Left renal cortex interstitium (tissue), 4 donors: ENCODE results near the gene KAT5. TPM values are rescaled to one million over a fixed set of nuclear protein-coding genes. Genes with fewer than 3 reads are reported as not detected.
"Not testable (repeated sequence)": the region's sequence is repeated elsewhere in the genome, so short reads cannot be mapped to it uniquely, and the experiment has no call there.

ENCODE experiments used
- DNase-seq, 4 donors: peaks; one replicate each; pipeline ENCODE4 v3.0.0-alpha.2; 2013; ENCODE audit warnings: low read depth in 4 of 4, low spot score in 2 of 4, missing footprints in 1 of 4
- polyA plus RNA-seq, 4 donors: library from polyadenylated mRNA; unstranded; fragments of 120-200 nt; gene quantifications; one replicate each; pipeline ENCODE4 v1.2.1, GENCODE V29; 2013; ENCODE audit not compliant: insufficient read length in 4 of 4

The KAT5 gene
- polyA plus RNA-seq, 4 donors = 68.5 to 80.9 (median 80.1) TPM

DNA sequence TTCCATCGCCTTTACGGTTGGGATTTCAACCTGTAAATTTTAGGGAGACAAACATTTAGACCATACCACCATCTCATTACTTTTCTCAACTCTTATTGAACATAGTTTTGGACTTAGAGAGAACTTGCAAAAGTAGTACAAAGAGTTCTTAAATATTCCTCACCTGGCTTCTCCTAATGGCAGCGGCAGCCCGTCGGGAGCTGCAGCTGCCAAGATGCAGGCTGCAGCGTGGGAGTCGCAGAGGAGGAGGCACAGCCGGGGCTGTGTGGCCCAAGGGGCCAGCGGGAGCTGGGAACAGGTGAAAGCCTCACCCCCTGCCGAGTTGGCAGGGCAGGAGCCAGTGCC, 31.6 kb downstream of the KAT5 start:
- no peak for DNase-seq

DNA sequence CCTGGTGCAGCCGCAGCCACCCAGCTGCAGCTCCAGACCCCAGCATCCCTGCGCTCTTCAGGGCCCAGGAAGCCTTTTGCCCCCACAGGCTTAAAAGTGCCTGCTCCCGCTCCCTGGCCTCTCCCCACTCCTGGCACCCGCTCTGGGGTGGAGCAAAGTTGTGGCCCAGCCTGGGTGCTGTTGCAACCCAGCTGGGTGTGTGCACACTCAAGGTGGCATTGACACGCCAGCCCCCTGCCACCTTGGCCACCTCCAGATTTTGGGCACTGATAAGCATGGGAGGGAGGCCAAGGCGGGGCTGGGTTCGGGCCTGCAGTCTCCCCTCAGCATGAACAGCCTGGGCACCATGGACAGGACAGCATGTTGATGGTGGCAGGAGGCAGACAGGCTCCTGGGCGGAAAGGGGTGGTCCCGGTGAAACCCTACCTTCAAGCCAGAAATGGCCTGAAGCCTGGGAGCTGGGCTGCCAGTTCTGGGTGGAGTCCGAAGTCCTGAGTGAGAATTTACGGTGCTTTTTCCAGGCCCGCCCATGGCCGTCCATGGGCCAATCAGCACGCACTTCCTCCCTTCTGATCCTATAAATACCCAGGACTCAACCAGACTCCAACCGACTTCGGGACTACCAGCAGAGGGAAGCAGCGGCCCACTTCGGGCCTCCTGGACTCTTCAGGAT, 32.1 kb downstream of the KAT5 start:
- peak in 1 of 4 donors; percentile 4 for DNase-seq

DNA sequence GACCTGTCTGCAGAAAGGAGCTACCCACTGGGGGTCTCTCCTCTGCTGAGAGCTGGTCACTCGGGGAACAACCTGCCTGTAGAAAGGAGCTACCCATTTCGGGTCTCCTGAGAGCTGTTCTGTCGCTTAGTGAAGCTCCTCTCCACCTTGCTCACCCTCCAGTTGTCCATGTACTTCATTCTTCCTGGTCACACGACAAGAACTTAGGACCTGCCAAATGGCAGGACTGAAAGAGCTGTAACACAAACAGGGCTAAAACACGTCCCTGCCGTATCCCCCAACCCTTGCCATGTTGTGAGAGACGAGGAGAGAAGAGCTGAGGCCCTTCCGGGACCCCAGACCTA, 32.6 kb downstream of the KAT5 start:
- no peak for DNase-seq

DNA sequence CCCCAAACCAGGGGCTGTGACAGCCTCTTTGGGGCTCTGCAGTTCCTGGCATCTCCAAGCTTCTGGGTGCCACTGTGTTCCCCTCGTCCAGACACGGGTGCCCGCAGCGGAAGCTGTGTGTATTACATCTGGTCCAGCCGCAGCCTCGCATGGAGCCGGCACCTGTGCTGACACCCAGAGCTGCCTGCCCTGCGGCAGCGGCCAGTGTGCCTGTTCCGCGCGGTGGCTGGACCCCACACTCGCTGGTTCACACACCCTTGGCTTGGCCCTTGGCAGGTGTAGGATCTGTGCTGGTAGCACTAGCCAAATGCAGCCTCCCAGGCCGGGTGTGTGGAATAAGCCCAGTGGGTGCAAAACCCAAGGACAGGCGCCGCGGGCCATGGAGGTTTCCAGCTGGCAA, 33.0 kb downstream of the KAT5 start:
- DNase-seq = no peak

DNA sequence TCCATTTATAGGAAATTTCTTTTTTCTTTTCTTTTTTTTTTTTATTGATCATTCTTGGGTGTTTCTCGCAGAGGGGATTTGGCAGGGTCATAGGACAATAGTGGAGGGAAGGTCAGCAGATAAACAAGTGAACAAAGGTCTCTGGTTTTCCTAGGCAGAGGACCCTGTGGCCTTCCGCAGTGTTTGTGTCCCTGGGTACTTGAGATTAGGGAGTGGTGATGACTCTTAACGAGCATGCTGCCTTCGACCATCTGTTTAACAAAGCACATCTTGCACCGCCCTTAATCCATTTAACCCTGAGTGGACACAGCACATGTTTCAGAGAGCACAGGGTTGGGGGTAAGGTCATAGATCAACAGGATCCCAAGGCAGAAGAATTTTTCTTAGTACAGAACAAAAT, 50.1 kb downstream of the KAT5 start:
- DNase-seq = not testable (repeated sequence)

DNA sequence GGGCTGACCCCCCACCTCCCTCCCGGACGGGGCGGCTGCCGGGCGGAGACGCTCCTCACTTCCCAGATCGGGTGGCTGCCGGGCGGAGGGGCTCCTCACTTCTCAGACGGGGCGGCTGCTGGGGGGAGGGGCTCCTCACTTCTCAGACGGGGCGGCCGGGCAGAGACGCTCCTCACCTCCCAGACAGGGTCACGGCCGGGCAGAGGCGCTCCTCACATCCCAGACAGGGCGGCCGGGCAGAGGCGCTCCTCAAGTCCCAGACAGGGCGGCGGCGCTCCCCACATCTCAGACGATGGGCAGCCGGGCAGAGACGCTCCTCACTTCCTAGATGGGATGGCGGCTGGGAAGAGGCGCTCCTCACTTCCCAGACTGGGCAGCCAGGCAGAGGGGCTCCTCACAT, 50.8 kb downstream of the KAT5 start:
- DNase-seq = not testable (repeated sequence)

DNA sequence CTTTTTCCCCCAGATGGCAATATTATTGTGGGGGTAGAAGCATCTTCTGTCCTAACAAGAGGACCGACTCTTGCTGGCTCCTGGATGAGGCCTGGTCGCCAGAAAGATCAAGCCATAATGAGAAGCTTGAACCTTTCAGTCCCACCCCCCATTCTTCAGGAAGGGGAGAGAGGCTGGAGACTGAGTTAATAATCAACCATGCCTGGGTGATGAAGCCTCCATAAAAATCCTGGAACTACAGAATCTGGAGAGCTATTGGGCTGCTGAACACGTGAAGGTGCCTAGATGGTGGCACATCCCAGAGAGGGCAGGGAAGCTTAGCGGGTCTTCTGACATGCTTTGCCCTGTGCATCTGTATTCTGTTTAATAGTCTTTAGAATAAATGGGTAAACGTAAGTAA, 52.4 kb downstream of the KAT5 start:
- no peak for DNase-seq

DNA sequence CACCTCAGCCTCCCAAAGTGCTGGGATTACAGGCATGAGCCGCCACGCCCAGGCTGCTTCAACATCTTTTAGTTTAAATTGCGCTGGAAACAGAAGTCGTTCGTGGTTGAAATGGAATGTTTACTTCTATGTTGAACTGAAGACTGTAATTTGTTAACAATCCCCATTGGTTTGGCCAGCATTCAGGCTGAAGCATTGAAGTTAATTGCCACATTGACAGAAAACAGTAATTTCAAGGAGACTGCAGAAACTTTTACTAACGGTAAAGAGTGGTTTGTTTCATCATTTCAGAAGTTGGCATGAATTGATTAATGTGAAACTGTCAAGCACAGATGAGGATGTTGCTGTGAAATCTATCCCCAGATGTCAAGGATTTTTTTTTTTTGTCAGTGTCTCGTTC, 54.5 kb downstream of the KAT5 start:
- DNase-seq = no peak

DNA sequence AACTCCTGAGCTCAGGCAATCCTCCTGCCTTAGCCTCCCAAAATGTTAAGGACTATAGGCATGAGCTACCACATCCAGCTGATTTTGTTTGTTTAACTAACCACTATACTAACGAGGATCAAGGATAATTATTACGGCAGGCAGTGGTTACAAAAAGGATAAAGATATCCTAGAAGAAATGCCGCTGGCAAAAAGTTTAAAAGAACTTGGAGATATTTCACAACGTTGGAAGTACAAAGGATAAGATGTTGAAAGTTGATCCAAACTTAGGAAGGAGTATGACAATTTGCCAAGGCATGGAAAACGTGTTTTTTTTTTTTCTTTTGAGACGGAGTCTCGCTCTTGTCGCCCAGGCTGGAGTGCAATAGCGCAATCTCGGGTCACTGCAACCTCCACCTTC, 55.4 kb downstream of the KAT5 start:
- DNase-seq = no peak

DNA sequence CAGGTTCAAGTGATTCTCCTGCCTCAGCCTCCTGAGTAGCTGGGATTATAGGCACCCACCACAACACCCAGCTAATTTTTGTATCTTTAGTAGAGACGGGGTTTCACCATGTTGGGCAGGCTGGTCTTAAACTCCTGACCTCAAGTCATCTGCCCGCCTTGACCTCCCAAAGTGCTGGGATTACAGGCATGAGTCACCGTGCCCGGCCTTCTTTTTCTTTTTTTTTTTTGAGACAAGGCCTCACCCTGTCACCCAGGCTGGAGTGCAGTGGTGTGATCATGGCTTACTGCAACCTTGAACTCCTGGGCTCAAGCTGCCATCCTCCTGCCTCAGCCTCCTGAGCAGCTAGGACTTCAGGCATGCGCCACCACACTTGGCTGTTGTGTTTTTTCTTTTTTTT, 55.8 kb downstream of the KAT5 start:
- DNase-seq = not testable (repeated sequence)

Other genes starting within 250 kb of the KAT5 start
- gene MALAT1, start 213.2 kb upstream of the KAT5 start, polyA plus RNA-seq = 1,000 to 10,000 TPM in 2 of 4 donors, 100 to 1,000 TPM in 2; 299 to 1,150 (median 876) TPM
- gene SCYL1, start 187.2 kb upstream of the KAT5 start, polyA plus RNA-seq = 10 to 100 TPM; 63.1 to 86.0 (median 75.2) TPM
- gene LTBP3, start 153.9 kb upstream of the KAT5 start, polyA plus RNA-seq = 100 to 1,000 TPM in 3 of 4 donors, 10 to 100 TPM in 1; 93.0 to 182 (median 140) TPM
- gene ZNRD2, start 141.8 kb upstream of the KAT5 start, polyA plus RNA-seq = 10 to 100 TPM; 45.3 to 69.4 (median 59.0) TPM
- 10 to 100 TPM; 20.1 to 41.3 (median 29.2) TPM for gene FAM89B, start 139.7 kb upstream of the KAT5 start, polyA plus RNA-seq
- gene EHBP1L1, start 136.2 kb upstream of the KAT5 start, polyA plus RNA-seq = 10 to 100 TPM in 3 of 4 donors, 1 to 10 TPM in 1; 9.4 to 23.3 (median 16.2) TPM
- gene KCNK7, start 116.5 kb upstream of the KAT5 start, polyA plus RNA-seq = under 1 TPM in 3 of 4 donors, not detected in 1; 0.14 to 0.34 (median 0.21) TPM
- gene MAP3K11, start 98.0 kb upstream of the KAT5 start, polyA plus RNA-seq = 10 to 100 TPM; 35.2 to 54.0 (median 45.5) TPM
- gene PCNX3, start 96.5 kb upstream of the KAT5 start, polyA plus RNA-seq = 10 to 100 TPM; 22.4 to 43.0 (median 34.9) TPM
- gene SIPA1, start 74.2 kb upstream of the KAT5 start, polyA plus RNA-seq = 10 to 100 TPM; 23.2 to 46.3 (median 31.4) TPM
- 10 to 100 TPM; 45.0 to 63.4 (median 56.9) TPM for gene RELA, start 49.3 kb upstream of the KAT5 start, polyA plus RNA-seq
- 10 to 100 TPM; 31.9 to 62.5 (median 53.3) TPM for gene RNASEH2C, start 8.5 kb downstream of the KAT5 start, polyA plus RNA-seq
- 10 to 100 TPM in 1 of 4 donors, 1 to 10 TPM in 3; 6.0 to 11.8 (median 8.5) TPM for gene AP5B1, start 68.7 kb downstream of the KAT5 start, polyA plus RNA-seq
- gene OVOL1, start 74.8 kb downstream of the KAT5 start, polyA plus RNA-seq = 10 to 100 TPM in 3 of 4 donors, 1 to 10 TPM in 1; 9.2 to 16.6 (median 13.4) TPM
- 1 to 10 TPM; 1.4 to 4.9 (median 2.5) TPM for gene SNX32, start 121.7 kb downstream of the KAT5 start, polyA plus RNA-seq
- 100 to 1,000 TPM; 733 to 901 (median 785) TPM for gene CFL1, start 145.9 kb downstream of the KAT5 start, polyA plus RNA-seq
- gene MUS81, start 148.2 kb downstream of the KAT5 start, polyA plus RNA-seq = 10 to 100 TPM; 41.7 to 67.3 (median 55.7) TPM
- 100 to 1,000 TPM in 3 of 4 donors, 10 to 100 TPM in 1; 96.5 to 170 (median 123) TPM for gene EFEMP2, start 160.5 kb downstream of the KAT5 start, polyA plus RNA-seq
- gene CTSW, start 167.6 kb downstream of the KAT5 start, polyA plus RNA-seq = 1 to 10 TPM in 3 of 4 donors, under 1 TPM in 1; 0.77 to 1.6 (median 1.3) TPM
- 100 to 1,000 TPM in 1 of 4 donors, 10 to 100 TPM in 3; 91.1 to 106 (median 96.7) TPM for gene FIBP, start 176.2 kb downstream of the KAT5 start, polyA plus RNA-seq
- gene CCDC85B, start 178.4 kb downstream of the KAT5 start, polyA plus RNA-seq = 10 to 100 TPM in 2 of 4 donors, 1 to 10 TPM in 2; 7.6 to 19.9 (median 11.7) TPM
- under 1 TPM; 0.11 to 0.30 (median 0.18) TPM for gene FOSL1, start 188.1 kb downstream of the KAT5 start, polyA plus RNA-seq
- 10 to 100 TPM; 31.8 to 49.9 (median 41.7) TPM for gene C11orf68, start 206.8 kb downstream of the KAT5 start, polyA plus RNA-seq
- gene DRAP1, start 207.2 kb downstream of the KAT5 start, polyA plus RNA-seq = 100 to 1,000 TPM in 2 of 4 donors, 10 to 100 TPM in 2; 73.3 to 131 (median 95.7) TPM
- gene TSGA10IP, start 233.2 kb downstream of the KAT5 start, polyA plus RNA-seq = under 1 TPM in 1 of 4 donors, not detected in 3; 0.52 TPM
- 10 to 100 TPM; 45.3 to 57.6 (median 52.4) TPM for gene SART1, start 249.5 kb downstream of the KAT5 start, polyA plus RNA-seq